Articular chondrocyte of knee joint (primary cell): ENCODE measurements around the gene CFD. TPM values are rescaled to one million over a fixed set of nuclear protein-coding genes. Genes with fewer than 3 reads are reported as not detected.

ENCODE experiments used
- small RNA-seq: library from RNA; depleted of rRNA; stranded (forward); fragments of <200 nt; gene quantifications from one replicate; pipeline ENCODE3, GENCODE V24; 2012
- total RNA-seq: library from RNA; depleted of rRNA; stranded (reverse); fragments of >200 nt; gene quantifications from 2 replicates; pipeline ENCODE4 v1.2.3, GENCODE V29; 2012

CFD gene
- total RNA-seq, result 1.9 and 2.1 TPM in 2 replicates

DNA sequence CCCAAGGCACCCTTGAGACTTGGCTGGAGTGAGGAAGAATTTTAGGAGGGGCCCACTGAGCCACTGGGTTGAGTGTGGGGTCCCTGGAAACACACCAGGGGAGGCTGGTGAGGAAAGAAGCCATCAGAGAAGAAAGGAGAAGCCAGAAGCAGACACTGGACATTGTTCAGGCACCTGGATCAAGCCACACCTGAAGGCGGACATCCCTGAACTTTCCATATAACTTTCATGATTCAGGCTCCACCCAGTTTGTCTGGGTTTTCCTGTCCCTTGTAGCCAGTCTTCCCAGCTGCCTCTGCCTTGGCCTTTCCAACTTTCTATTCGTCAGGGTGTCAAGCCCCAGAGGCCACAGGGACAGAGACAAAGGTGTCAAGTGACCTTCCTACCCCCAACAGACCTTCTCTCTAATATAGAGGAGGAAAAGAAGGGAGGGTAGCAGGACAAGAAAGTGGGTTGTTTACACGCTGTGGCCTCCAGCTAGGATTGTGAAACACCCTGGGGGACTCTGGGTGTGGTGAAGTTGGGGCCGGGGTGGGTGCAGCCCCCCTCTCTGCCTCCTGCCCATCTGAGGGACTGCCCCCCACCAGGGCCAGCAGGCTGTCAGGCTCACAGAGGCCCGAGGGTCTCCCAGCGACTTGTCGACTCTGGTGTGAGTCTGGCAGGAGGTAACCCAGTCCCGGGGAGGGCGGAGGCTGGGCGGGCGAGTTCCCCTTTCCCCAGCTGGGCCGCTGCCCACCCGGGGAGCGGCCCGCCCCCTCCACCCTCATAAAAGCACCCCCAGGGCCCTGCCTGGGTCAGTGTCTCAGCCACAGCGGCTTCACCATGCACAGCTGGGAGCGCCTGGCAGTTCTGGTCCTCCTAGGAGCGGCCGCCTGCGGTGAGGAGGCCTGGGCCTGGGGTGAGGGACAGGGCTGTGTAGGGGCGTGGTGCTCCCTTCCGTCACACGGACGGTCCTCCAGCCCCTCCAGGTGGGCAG is at the start of gene CFD:
TSS of gene CFD (plus strand) at position 797 of the 976 bp plus-strand sequence. CDS start at position 823, 26 bp downstream.

DNA sequence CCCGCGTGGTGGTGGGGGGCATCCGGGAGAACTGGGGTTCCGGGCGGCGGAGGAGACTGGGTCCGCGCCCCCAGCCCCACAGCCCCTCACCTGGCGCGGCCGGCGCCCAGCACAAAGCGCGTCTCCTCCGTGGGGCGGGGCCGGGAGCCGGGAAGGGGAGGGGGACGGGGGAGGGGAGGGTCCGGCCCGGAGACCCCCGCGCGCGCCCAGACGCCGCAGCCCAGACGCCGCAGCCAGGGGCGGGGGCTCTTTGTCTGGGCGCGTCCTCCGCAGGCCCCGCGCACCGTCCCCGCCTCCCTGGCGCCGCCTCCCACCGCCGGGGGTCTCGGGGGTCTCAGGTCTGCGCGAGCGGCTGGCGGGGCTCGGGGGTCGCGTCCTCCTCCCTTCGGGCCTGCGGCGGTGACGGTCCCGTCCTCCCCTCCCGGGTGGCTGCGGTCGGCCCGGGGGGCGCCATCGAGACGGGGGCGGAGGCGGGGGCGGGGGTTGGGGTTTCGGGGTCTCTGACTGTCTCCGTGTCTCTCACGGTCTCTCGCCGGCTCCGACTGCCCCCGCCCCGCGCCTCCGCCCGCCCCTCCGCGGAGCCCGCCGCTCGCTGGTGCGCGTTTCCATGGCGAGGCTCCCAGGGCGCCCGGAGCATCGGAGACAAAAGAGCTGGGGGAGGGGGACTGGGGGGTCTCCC is 37.5 kb upstream of the CFD start, which contains the start of gene PLPPR3:
TSS of gene PLPPR3 (minus strand) at position 131 of the 679 bp plus-strand sequence. CDS start 396 bp downstream, outside the sequence.

DNA sequence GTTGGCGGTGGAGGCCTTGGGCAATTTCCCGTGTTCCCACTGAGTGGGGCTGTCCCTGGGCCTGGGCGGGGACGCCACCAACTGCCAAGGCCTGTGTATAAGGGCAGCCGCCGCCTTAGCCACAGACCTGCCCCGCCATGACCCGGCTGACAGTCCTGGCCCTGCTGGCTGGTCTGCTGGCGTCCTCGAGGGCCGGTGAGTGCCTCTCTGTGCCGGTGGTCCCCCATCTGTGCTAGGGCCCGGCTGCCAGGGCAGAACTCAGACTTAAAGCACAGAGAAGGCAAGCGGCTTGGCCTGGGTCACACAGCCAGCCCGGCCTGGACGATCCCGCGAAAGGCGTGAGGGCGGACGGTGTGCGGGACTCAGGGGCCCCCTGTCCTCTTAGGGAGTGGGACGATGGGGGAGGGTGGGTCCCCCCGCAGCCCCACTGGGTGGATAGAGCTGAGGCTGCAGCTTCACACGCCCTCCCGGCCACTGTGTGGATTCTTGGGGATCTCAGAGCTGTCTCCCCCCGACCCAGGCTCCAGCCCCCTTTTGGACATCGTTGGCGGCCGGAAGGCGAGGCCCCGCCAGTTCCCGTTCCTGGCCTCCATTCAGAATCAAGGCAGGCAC is 31.6 kb upstream of the CFD start, which contains the start of gene AZU1:
TSS of gene AZU1 (plus strand) at position 128 of the 612 bp plus-strand sequence. CDS start at position 138, 10 bp downstream.

DNA sequence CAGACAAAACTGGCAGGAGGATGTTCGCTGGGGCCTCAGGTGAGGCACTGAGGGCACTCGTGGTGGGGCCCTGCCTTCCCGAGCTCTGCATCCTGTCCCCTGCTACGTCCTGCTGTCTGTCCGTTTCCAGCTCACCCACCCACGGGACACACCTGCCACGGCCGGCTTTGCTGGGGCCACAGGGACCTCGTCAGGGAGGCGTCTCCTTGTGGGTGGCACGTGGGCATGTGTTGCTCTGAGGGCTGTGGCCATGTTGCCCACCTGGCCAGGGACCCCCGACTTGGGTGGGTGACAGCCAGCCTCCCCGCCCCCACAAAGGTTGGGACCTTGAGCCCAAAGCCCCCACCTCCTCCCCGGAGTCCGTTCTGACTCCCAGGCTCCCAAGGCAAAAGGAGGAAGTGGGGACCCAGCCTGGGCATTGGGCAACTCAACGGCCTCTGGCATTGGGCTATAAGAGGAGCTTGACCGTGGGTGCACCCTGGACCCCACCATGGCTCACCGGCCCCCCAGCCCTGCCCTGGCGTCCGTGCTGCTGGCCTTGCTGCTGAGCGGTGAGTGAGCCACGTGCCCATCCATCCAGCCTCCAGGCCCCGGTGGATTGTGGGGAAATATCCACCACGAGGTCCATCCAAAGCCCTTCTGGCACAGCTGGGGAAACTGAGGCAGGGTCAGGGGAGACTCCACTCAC is 18.8 kb upstream of the CFD start, which contains the start of gene PRTN3:
TSS of gene PRTN3 (plus strand) at position 481 of the 688 bp plus-strand sequence. CDS start at position 491, 10 bp downstream.

DNA sequence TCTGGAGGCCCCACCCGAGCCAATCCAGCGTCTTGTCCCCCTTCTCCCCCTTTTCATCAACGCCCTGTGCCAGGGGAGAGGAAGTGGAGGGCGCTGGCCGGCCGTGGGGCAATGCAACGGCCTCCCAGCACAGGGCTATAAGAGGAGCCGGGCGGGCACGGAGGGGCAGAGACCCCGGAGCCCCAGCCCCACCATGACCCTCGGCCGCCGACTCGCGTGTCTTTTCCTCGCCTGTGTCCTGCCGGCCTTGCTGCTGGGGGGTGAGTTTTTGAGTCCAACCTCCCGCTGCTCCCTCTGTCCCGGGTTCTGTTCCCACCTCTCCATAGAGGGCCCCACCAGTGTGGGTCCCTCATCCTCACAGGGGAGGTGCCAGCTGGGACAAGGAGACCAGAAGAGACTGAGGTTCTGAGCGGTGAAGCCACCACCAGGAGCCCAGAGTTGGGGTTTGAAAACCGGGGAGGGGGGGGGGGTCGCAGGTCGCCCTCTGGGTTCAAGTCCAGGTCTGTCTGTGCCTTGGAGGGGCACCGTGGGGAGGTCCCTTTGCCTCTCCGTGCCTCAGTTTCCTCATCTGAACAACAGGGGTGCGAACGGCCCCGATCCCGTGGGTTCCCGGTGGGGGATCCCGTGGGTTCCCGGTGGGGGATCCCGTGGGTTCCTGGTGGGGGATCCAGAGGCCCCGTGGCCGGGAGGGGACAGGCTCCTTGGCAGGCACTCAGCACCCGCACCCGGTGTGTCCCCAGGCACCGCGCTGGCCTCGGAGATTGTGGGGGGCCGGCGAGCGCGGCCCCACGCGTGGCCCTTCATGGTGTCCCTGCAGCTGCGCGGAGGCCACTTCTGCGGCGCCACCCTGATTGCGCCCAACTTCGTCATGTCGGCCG is 7.1 kb upstream of the CFD start, which contains the start of gene ELANE:
TSS of gene ELANE (plus strand) at position 168 of the 878 bp plus-strand sequence. CDS start at position 194, 26 bp downstream.

DNA sequence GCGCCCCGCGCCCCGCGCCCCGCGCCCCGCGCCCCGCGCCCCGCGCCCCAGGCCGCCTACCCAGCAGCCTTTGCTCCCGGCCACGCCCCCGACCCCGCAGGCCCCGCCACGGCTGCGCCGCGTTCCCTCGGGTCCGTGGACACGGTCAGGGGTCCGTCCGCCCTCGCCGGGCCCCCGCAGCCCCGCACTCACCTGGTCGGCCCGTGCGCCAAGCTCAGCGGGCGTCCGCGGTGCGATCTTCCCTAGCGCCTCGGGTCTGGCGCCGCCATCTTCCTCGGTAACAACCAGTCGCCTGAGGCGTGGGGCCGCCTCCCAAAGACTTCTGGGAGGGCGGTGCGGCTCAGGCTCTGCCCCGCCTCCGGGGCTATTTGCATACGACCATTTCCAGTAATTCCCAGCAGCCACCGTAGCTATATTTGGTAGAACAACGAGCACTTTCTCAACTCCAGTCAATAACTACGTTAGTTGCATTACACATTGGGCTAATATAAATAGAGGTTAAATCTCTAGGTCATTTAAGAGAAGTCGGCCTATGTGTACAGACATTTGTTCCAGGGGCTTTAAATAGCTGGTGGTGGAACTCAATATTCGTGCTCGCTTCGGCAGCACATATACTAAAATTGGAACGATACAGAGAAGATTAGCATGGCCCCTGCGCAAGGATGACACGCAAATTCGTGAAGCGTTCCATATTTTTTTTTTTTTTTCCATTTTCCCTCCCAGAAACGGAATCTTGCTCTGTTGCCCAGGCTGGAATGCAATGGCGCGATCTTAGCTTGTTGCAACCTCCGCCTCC is 33.6 kb downstream of the CFD start, which contains the start of the genes MED16 and RNU6-9:
TSS of gene MED16 (minus strand) at position 294 of the 796 bp plus-strand sequence. CDS start 2,056 bp downstream, outside the sequence.
TSS of gene RNU6-9 (plus strand) at position 591 of the 796 bp plus-strand sequence.

Small RNA genes lying within 50 kb of the gene (small RNA-seq; reads per million reads assigned to genes)
- gene MIR3187 (not detected), gene RNU6-9 (3.2 reads per million, percentile 84 among the genes with 10 or more reads in this experiment)

Other genes starting within 250 kb of the CFD start
- 15.9 and 18.4 TPM in 2 replicates for gene POLRMT, start 226.1 kb upstream of the CFD start, total RNA-seq
- gene FGF22, start 219.8 kb upstream of the CFD start, total RNA-seq, result not detected in 2 replicates
- 17.9 and 21.6 TPM in 2 replicates for gene RNF126, start 196.4 kb upstream of the CFD start, total RNA-seq
- gene FSTL3, start 183.3 kb upstream of the CFD start, total RNA-seq, result 15.9 and 33.2 TPM in 2 replicates
- gene PRSS57, start 164.2 kb upstream of the CFD start, total RNA-seq, result not detected in 2 replicates
- 7.5 and 9.3 TPM in 2 replicates for gene PALM, start 150.7 kb upstream of the CFD start, total RNA-seq
- gene MISP, start 108.6 kb upstream of the CFD start, total RNA-seq, result 0.22 and 0.26 TPM in 2 replicates
- 92.3 and 113 TPM in 2 replicates for gene PTBP1, start 62.2 kb upstream of the CFD start, total RNA-seq
- gene PLPPR3, start 37.7 kb upstream of the CFD start, total RNA-seq, result 0.39 and 0.76 TPM in 2 replicates
- gene AZU1, start 31.8 kb upstream of the CFD start, total RNA-seq, result not detected in 2 replicates
- gene PRTN3, start 18.7 kb upstream of the CFD start, total RNA-seq, result not detected in 2 replicates
- 0.43 and 1.0 TPM in 2 replicates for gene ELANE, start 7.4 kb upstream of the CFD start, total RNA-seq
- gene MED16, start 33.5 kb downstream of the CFD start, total RNA-seq, result 16.5 and 20.4 TPM in 2 replicates
- gene RNU6-9, start 33.8 kb downstream of the CFD start, total RNA-seq, result not detected in 2 replicates
- 28.9 and 34.1 TPM in 2 replicates for gene R3HDM4, start 53.6 kb downstream of the CFD start, total RNA-seq
- 0.13 TPM in 1 of 2 replicates, not detected in the other for gene KISS1R, start 57.7 kb downstream of the CFD start, total RNA-seq
- gene ARID3A, start 66.4 kb downstream of the CFD start, total RNA-seq, result 5.6 and 7.1 TPM in 2 replicates
- gene WDR18, start 124.7 kb downstream of the CFD start, total RNA-seq, result 27.6 and 41.2 TPM in 2 replicates
- gene GRIN3B, start 140.8 kb downstream of the CFD start, total RNA-seq, result 0.13 and 0.65 TPM in 2 replicates
- gene TMEM259, start 161.5 kb downstream of the CFD start, total RNA-seq, result 47.1 and 52.4 TPM in 2 replicates
- not detected in 2 replicates for gene RNU6-2, start 161.9 kb downstream of the CFD start, total RNA-seq
- 240 and 261 TPM in 2 replicates for gene CNN2, start 166.9 kb downstream of the CFD start, total RNA-seq
- gene ABCA7, start 180.4 kb downstream of the CFD start, total RNA-seq, result 4.7 and 5.6 TPM in 2 replicates
- gene ARHGAP45, start 207.5 kb downstream of the CFD start, total RNA-seq, result 0.32 and 0.39 TPM in 2 replicates
- gene POLR2E, start 235.7 kb downstream of the CFD start, total RNA-seq, result 77.0 and 86.9 TPM in 2 replicates
- gene GPX4, start 244.3 kb downstream of the CFD start, total RNA-seq, result 451 and 456 TPM in 2 replicates